Liver (tissue), 9 donors: ENCODE results near the gene DCUN1D2. TPM values are rescaled to one million over a fixed set of nuclear protein-coding genes. Genes with fewer than 3 reads are reported as not detected.

Experiments used
- DNase-seq: peaks from one replicate; pipeline ENCODE4 v3.0.0-alpha.2; 2017; ENCODE audit warnings: low spot score
- H3K27ac ChIP-seq, 2 donors: one replicate each; pipeline ENCODE4 v1.7.0; 2013; ENCODE audit warnings: inconsistent platforms in 2 of 2, low read length in 2 of 2, control low read depth in 1 of 2, low read depth in 1 of 2, mild to moderate bottlenecking in 1 of 2
- H3K27me3 ChIP-seq, 4 donors: one replicate each; pipeline versions ENCODE4 v1.6.1 to v1.7.0; 2013; ENCODE audit warnings: low read length in 3 of 4, inconsistent platforms in 1 of 4, mild to moderate bottlenecking in 1 of 4, moderate library complexity in 1 of 4; ENCODE audit not compliant: control insufficient read depth in 4 of 4, insufficient read depth in 4 of 4
- H3K36me3 ChIP-seq, 4 donors: one replicate each; pipeline versions ENCODE4 v1.6.1 to v1.7.0; 2013; ENCODE audit warnings: low read length in 3 of 4, mild to moderate bottlenecking in 3 of 4, low read depth in 1 of 4, moderate library complexity in 1 of 4; ENCODE audit not compliant: control insufficient read depth in 4 of 4, insufficient read depth in 3 of 4
- H3K4me1 ChIP-seq, 4 donors: one replicate each; pipeline versions ENCODE4 v1.6.1 to v1.7.0; 2013; ENCODE audit warnings: low read length in 3 of 4, mild to moderate bottlenecking in 3 of 4, moderate library complexity in 1 of 4; ENCODE audit not compliant: control insufficient read depth in 4 of 4, insufficient read depth in 4 of 4
- H3K4me3 ChIP-seq, 3 donors: one replicate each; pipeline versions ENCODE4 v1.6.1 to v1.7.0; 2013; ENCODE audit warnings: low read length in 3 of 3, control low read depth in 1 of 3, low read depth in 1 of 3, mild to moderate bottlenecking in 1 of 3
- H3K9ac ChIP-seq, 2 donors: one replicate each; pipeline ENCODE4 v1.7.0; 2013; ENCODE audit warnings: low read length in 2 of 2, mild to moderate bottlenecking in 2 of 2, moderate library complexity in 2 of 2, control low read depth in 1 of 2, low read depth in 1 of 2
- H3K9me3 ChIP-seq, 4 donors: one replicate each; pipeline versions ENCODE4 v1.6.1 to v1.7.0; 2013; ENCODE audit warnings: low read length in 3 of 4; ENCODE audit not compliant: control insufficient read depth in 4 of 4
- CTCF ChIP-seq: fragments of 150-350 bp; IDR thresholded peaks from 2 replicates; pipeline ENCODE4 v1.5.1; 2017; ENCODE audit warnings: improper control_type of control experiment, low read depth, low read length; ENCODE audit not compliant: missing input control
- EGR1 ChIP-seq, 2 donors: IDR thresholded peaks; 2 replicates each; pipeline ENCODE4 v1.6.1; 2016 to 2018; ENCODE audit warnings: antibody characterized with exemption in 2 of 2, low read depth in 2 of 2
- FOXA1 ChIP-seq: IDR thresholded peaks from 2 replicates; pipeline ENCODE4 v1.6.1; 2016; ENCODE audit warnings: antibody characterized with exemption
- FOXA2 ChIP-seq: IDR thresholded peaks from 2 replicates; pipeline ENCODE4 v1.6.1; 2016; ENCODE audit warnings: antibody characterized with exemption
- GABPA ChIP-seq, 2 donors: IDR thresholded peaks in 1 of 2; conservative IDR thresholded peaks in 1 of 2; 2 replicates each; pipeline ENCODE4 v1.6.1; 2016; ENCODE audit warnings: antibody characterized with exemption in 2 of 2, mild to moderate bottlenecking in 1 of 2, moderate library complexity in 1 of 2
- HNF4A ChIP-seq, 2 donors: conservative IDR thresholded peaks; 2 replicates each; pipeline ENCODE4 v1.6.1; 2016; ENCODE audit warnings: antibody characterized with exemption in 2 of 2, mild to moderate bottlenecking in 2 of 2
- HNF4G ChIP-seq: IDR thresholded peaks from 2 replicates; pipeline ENCODE4 v1.6.1; 2016; ENCODE audit warnings: antibody characterized with exemption
- JUND ChIP-seq, 2 donors: IDR thresholded peaks; 2 replicates each; pipeline ENCODE4 v1.6.1; 2016; ENCODE audit warnings: antibody characterized with exemption in 2 of 2
- NR2F2 ChIP-seq: IDR thresholded peaks from 2 replicates; pipeline ENCODE4 v1.6.1; 2016; ENCODE audit warnings: antibody characterized with exemption
- RAD21 ChIP-seq, 2 donors: IDR thresholded peaks; 2 replicates each; pipeline ENCODE4 v1.6.1; 2016; ENCODE audit warnings: antibody characterized with exemption in 2 of 2, mild to moderate bottlenecking in 2 of 2
- REST ChIP-seq: IDR thresholded peaks from 2 replicates; pipeline ENCODE4 v1.6.1; 2016; ENCODE audit warnings: antibody characterized with exemption, mild to moderate bottlenecking
- RXRA ChIP-seq, 2 donors: IDR thresholded peaks; 2 replicates each; pipeline ENCODE4 v1.6.1; 2017 to 2018; ENCODE audit warnings: antibody characterized with exemption in 2 of 2, mild to moderate bottlenecking in 1 of 2
- SP1 ChIP-seq: IDR thresholded peaks from 2 replicates; pipeline ENCODE4 v1.6.1; 2018; ENCODE audit warnings: antibody characterized with exemption, mild to moderate bottlenecking
- TAF1 ChIP-seq: conservative IDR thresholded peaks from 2 replicates; pipeline ENCODE4 v1.6.1; 2016; ENCODE audit warnings: antibody characterized with exemption, mild to moderate bottlenecking
- YY1 ChIP-seq: IDR thresholded peaks from 2 replicates; pipeline ENCODE4 v1.6.1; 2016; ENCODE audit warnings: antibody characterized with exemption, mild to moderate bottlenecking
- WGBS: extraction: QIAGEN DNeasy Blood & Tissue Kit; methylation state at CpG from one replicate; pipeline ENCODE4 v1.1.7; 2013; 5-methylcytosine and 5-hydroxymethylcytosine counted together
- polyA plus RNA-seq, 2 donors: library from polyadenylated mRNA; stranded (reverse) in 1 of 2; unstranded in 1 of 2; fragments of 200-250 nt in 1 of 2; fragments of >200 nt in 1 of 2; fragmentation: Nextera tagmentation in 1 of 2; extraction: Ambion mirVana in 1 of 2; gene quantifications; one replicate each; pipeline versions ENCODE4 v1.2.1 to v1.2.3, GENCODE V29; 2013 to 2015
- total RNA-seq, 2 donors: library from RNA; depleted of rRNA; stranded (reverse); fragments of >200 nt; gene quantifications; one replicate each; pipeline ENCODE4 v1.2.3, GENCODE V29; 2014
- TF ChIP-seq, protein P1 (sequence below): IDR thresholded peaks from 2 replicates; pipeline ENCODE4 v1.6.1; 2016; ENCODE audit warnings: antibody characterized with exemption
- TF ChIP-seq, protein P2 (sequence below): IDR thresholded peaks from 2 replicates; pipeline ENCODE4 v1.6.1; 2016; ENCODE audit warnings: antibody characterized with exemption
- TF ChIP-seq, protein P3 (sequence below): IDR thresholded peaks from 2 replicates; pipeline ENCODE4 v1.6.1; 2016; ENCODE audit warnings: antibody characterized with exemption
- donor health status: healthy.
- donor health status: healthy.
- donor health status: healthy.
- donor health status: healthy.
- donor health status: healthy.

DCUN1D2 gene
- total and polyA plus RNA-seq, 4 donors: 4.0 to 13.1 (median 5.5) TPM

DNA sequence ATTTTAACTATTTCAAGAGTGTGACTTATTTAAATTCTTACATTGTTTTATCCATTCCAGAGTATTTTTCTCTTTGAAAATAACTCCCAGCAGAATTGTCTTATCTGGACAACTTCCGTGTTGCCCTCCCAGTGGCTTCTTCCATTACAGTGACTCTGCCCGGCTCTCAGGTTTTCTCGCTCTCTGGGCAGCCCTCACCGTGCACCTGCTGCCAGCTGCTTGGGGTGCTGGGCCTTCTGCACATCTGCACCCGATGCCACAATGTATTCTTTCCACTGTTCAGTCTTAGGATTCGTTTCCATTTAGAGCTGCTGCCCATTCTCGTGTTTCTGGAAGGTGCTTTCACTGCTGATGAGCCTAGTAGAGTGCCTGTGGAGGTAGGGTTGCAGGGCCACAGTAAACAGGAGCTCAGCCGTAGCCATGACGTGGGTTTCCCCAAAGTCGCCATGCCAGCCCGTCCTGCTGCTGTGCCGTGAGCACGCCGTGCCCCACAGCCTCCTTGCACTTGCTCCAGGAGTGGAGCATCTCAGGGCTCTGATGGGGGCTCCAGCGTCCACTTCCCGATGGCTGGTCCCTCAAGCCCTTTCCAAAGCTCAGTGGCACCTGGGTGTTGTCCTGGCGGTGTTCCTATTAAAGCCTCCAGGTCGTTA, 46.1 kb upstream of the DCUN1D2 start:
- no peak for DNase-seq
- WGBS: 95% methylated on average over 18 of the region's 18 CpGs

More for the DNA sequence above, 46.1 kb upstream of the DCUN1D2 start:
- no peak overlapping the region for H3K27ac ChIP-seq
- H3K4me3 ChIP-seq: no peak overlapping the region
- no peaks in the 10 kb centered on the region for H3K9me3 ChIP-seq
- H3K27me3 ChIP-seq: no peaks in the 10 kb centered on the region
- peaks cover 0 to 7% (median 3%) of the 10 kb centered on the region in 4 donors for H3K36me3 ChIP-seq
- no peak overlapping the region for H3K9ac ChIP-seq
- H3K4me1 ChIP-seq: no peaks in the 10 kb centered on the region
- no peak for TF ChIP-seq FOXA1
- TF ChIP-seq YY1: no peak
- no peak for TF ChIP-seq RXRA (IDR thresholded peaks at IDR 0.05)
- TF ChIP-seq, protein P1, sequence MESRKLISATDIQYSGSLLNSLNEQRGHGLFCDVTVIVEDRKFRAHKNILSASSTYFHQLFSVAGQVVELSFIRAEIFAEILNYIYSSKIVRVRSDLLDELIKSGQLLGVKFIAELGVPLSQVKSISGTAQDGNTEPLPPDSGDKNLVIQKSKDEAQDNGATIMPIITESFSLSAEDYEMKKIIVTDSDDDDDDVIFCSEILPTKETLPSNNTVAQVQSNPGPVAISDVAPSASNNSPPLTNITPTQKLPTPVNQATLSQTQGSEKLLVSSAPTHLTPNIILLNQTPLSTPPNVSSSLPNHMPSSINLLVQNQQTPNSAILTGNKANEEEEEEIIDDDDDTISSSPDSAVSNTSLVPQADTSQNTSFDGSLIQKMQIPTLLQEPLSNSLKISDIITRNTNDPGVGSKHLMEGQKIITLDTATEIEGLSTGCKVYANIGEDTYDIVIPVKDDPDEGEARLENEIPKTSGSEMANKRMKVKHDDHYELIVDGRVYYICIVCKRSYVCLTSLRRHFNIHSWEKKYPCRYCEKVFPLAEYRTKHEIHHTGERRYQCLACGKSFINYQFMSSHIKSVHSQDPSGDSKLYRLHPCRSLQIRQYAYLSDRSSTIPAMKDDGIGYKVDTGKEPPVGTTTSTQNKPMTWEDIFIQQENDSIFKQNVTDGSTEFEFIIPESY: no peak
- no peak for TF ChIP-seq CTCF
- no peak for TF ChIP-seq RAD21 (IDR thresholded peaks at IDR 0.05)
- no peak for TF ChIP-seq EGR1 (IDR thresholded peaks at IDR 0.05; ENCODE audit: low read depth in 2 of 2)
- no peak for TF ChIP-seq REST
- no peak for TF ChIP-seq TAF1
- TF ChIP-seq SP1: no peak
- no peak for TF ChIP-seq JUND (IDR thresholded peaks at IDR 0.05)
- no peak for TF ChIP-seq HNF4A (conservative IDR thresholded peaks at IDR 0.05)
- no peak for TF ChIP-seq GABPA (IDR thresholded peaks at IDR 0.05 in 1 of 2, conservative IDR thresholded peaks at IDR 0.05 in 1 of 2)
- TF ChIP-seq, protein P2, sequence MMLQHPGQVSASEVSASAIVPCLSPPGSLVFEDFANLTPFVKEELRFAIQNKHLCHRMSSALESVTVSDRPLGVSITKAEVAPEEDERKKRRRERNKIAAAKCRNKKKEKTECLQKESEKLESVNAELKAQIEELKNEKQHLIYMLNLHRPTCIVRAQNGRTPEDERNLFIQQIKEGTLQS: no peak
- TF ChIP-seq FOXA2: no peak
- no peak for TF ChIP-seq HNF4G
- no peak for TF ChIP-seq NR2F2
- TF ChIP-seq, protein P3, sequence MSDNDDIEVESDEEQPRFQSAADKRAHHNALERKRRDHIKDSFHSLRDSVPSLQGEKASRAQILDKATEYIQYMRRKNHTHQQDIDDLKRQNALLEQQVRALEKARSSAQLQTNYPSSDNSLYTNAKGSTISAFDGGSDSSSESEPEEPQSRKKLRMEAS: no peak
